AG10803 (cell line): ENCODE data around the gene MFAP2.

Experiments
- DNase-seq: peaks from one replicate; pipeline ENCODE4 v3.0.0; 2010; ENCODE audit warnings: low read depth
- H3K4me3 ChIP-seq: 2 replicates; pipeline ENCODE4 v1.5.1; 2011; ENCODE audit warnings: mild to moderate bottlenecking, low read length, control low read depth
- CTCF ChIP-seq: conservative IDR thresholded peaks from 2 replicates; pipeline ENCODE4 v1.5.1; 2011; ENCODE audit warnings: mild to moderate bottlenecking, low read length, control low read depth, inconsistent platforms

Gene MFAP2

DNA sequence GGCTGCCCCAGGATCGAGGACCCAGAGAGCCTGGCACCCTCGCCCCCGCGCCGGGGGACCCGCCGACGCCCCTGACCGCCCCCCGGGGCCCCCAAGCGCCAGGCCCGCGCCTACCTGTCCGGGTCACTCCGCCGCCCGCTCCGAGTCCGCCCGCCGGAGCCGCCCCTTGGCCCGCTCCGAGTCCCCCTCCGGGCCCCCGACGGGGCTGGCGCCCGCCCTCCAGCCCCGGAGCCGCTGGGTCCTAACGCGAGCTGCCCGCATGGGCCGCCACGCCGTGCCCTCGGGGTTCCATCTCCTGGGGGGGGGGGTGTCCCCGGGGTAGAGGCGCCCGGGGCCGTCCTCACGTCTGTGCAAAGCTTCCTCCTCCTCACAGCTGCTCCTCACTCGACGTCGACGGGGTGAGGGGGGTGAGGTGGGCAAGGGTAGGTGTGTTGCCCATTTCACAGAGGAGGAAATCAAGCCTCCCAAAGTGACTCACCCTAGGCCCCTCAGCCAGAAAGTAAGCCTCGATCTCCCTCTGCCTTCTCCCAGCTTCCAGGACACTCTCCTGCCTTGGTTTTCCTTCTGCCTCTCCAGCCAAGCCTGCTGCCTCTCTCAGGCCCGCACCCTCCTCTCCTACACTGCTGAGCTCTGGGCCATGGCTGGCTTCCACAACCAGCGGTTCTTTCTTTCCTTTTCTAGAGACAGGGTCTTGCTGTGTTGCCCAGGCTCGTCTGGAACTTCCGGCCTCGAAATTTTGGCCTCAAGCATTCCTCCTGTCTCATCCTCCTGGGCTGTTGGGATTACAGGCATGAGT is at the start of gene MFAP2:
MFAP2 (minus strand) TSS at position 148 of the 796 bp plus-strand sequence. CDS start 2,347 bp downstream, outside the sequence.
- peak within 1 kb of the TSS; percentile 91 for H3K4me3 ChIP-seq

DNA sequence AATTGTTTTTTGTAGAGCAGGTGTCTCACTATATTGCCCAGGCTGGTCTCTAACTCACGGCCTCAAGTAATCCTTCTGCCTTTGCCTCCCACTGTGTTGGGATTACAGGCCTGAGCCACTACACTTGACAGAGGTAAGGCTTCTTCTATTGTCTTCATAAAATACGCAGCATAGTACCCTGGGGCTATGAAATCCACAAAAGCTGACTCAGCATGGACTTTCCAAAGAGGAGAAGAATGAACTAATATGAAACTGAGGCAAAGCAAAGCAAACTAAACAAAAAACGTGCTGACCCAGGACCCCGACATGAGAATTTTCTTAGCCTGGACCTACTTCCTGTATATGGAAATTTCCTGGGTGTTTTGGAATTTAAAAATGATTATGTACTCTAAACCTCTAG is 49.8 kb upstream of the MFAP2 start:
- H3K4me3 ChIP-seq = no peak overlapping the region
- no peak for TF ChIP-seq CTCF
- no peak for DNase-seq

More for the DNA sequence above, at the start of gene MFAP2:
- peak; percentile 72 for DNase-seq
- no peak for TF ChIP-seq CTCF

- H3K4me3 ChIP-seq = no peak overlapping the region
- TF ChIP-seq CTCF = peak; percentile 15; the same call in 1 of the 2 replicates
These were observed 48.3 kb upstream of the MFAP2 start for GRCh38 chr1:17028662-17029188.

DNA sequence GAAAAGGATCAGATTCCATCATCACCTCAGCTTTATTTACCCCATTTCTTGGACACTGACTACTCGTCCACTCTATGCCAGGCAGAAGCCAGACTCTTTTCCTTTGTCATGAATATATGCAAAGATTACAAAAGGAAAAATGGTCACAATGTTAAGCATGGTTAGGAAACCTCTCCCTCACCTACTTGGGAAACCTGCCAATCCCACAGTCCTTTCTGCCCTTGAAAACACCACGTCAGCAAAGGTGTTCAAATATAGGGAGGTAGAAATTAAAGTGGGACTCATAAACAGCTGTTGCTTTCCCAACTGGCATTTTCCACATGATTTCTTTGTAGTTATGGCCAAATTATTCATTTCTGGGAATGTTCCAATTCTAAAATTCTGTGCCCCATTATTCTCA is 47.5 kb upstream of the MFAP2 start:
- TF ChIP-seq CTCF = no peak
- no peak overlapping the region for H3K4me3 ChIP-seq
- no peak for DNase-seq

More at GRCh38 chr1:17028662-17029188, 48.3 kb upstream of the MFAP2 start:
- peak; percentile 78 for DNase-seq

DNA sequence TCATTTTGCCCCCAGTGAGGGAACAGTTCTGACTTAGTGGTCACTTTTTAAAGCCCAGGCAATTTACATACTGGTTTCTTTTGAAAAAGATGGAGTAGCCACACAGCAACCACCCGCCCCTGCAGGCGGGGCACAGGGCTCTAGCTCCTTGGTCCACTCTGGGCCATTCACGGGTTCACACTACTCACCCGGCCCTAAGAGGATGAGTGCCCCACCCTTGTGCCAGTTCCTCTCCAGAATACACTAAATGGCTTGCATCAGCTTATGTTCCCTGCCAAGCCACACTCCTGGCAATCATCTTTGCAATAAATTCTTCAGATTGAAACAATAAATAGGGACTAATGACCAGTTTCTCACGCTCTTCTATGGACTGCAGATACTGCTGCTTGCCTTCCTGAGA is 47.0 kb upstream of the MFAP2 start:
- no peak overlapping the region for H3K4me3 ChIP-seq
- peak; percentile 91 for DNase-seq
- TF ChIP-seq CTCF = no peak

DNA sequence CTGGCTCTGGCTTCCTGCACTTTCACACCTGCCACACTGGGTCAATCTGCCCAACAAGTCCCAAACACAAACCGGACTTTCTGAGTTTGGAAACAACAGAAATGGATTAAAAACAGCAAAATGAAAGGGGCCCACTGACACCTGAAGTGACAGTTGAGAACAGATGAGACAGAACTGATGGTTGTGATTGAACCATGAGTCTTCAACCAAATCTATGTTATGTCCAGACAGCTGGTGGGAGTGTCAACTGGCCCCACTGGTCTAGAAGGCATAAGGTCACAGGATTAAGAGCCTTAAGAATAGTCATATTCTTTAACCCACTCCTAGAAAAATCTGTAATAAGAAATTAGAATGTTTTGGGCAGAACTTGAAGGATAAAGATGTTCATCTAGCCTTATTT is 44.3 kb upstream of the MFAP2 start:
- no peak for DNase-seq
- no peak overlapping the region for H3K4me3 ChIP-seq
- no peak for TF ChIP-seq CTCF

- TF ChIP-seq CTCF = no peak
- DNase-seq = no peak
- H3K4me3 ChIP-seq = no peak overlapping the region
These were observed 43.2 kb upstream of the MFAP2 start for GRCh38 chr1:17023573-17023972.
